Cardiac muscle cell (in vitro differentiated cells and primary cell): ENCODE results near the gene RTTN. TPM values are rescaled to one million over a fixed set of nuclear protein-coding genes. Genes with fewer than 3 reads are reported as not detected.

Experiments
- DNase-seq, 2 donors: peaks; one replicate each; pipeline versions ENCODE4 v3.0.0 to v3.0.0-alpha.2; 2010 to 2017; ENCODE audit warnings: low read depth in 1 of 2, low spot score in 1 of 2
- H3K27ac ChIP-seq: fragments of 200-600 bp; sonication (generic); 2 replicates; pipeline ENCODE4 v1.5.1; 2016
- H3K27me3 ChIP-seq: fragments of 200-600 bp; sonication (generic); 2 replicates; pipeline ENCODE4 v1.6.0; 2016; ENCODE audit warnings: control low read depth
- H3K36me3 ChIP-seq: fragments of 200-600 bp; sonication (generic); 2 replicates; pipeline ENCODE4 v1.5.1; 2016; ENCODE audit warnings: control low read depth
- H3K4me1 ChIP-seq: fragments of 200-600 bp; sonication (generic); 2 replicates; pipeline ENCODE4 v1.8.1; 2017; ENCODE audit warnings: low read depth, mild to moderate bottlenecking, mixed run types
- H3K4me3 ChIP-seq: fragments of 200-600 bp; sonication (generic); 2 replicates; pipeline ENCODE4 v1.5.1; 2016; ENCODE audit warnings: mild to moderate bottlenecking
- H3K9me3 ChIP-seq: fragments of 200-600 bp; sonication (generic); 2 replicates; pipeline ENCODE4 v1.5.1; 2017; ENCODE audit warnings: low read depth, mild to moderate bottlenecking, control low read depth
- polyA plus RNA-seq: library from polyadenylated mRNA; unstranded; fragments of >200 nt; fragmentation: Nextera tagmentation; extraction: Ambion mirVana; gene quantifications from 2 replicates; pipeline ENCODE4 v1.2.1, GENCODE V29; 2016
- total RNA-seq: library from RNA; depleted of rRNA; stranded (reverse); fragments of >200 nt; gene quantifications from 2 replicates; pipeline ENCODE4 v1.2.3, GENCODE V29; 2016
- TF ChIP-seq, protein P1 (sequence below): IDR thresholded peaks from 2 replicates; pipeline ENCODE4 v1.5.1; 2012; ENCODE audit warnings: low read depth, mild to moderate bottlenecking, low read length

RTTN gene
- total and polyA plus RNA-seq, 2 experiments from 2014 or later: 4.7 to 21.7 TPM

GRCh38 chr18:69963196-69963595 lies 242.3 kb downstream of the RTTN start:
- Histone ChIP-seq H3K27me3 (no peaks in the 10 kb centered on the region), H3K36me3 (no peaks in the 10 kb centered on the region), H3K4me1 (no peaks in the 10 kb centered on the region), H3K9me3 (no peaks in the 10 kb centered on the region), H3K27ac (no peak overlapping the region), H3K4me3 (no peak overlapping the region)
- DNase-seq: no peak
- TF ChIP-seq, protein P1, sequence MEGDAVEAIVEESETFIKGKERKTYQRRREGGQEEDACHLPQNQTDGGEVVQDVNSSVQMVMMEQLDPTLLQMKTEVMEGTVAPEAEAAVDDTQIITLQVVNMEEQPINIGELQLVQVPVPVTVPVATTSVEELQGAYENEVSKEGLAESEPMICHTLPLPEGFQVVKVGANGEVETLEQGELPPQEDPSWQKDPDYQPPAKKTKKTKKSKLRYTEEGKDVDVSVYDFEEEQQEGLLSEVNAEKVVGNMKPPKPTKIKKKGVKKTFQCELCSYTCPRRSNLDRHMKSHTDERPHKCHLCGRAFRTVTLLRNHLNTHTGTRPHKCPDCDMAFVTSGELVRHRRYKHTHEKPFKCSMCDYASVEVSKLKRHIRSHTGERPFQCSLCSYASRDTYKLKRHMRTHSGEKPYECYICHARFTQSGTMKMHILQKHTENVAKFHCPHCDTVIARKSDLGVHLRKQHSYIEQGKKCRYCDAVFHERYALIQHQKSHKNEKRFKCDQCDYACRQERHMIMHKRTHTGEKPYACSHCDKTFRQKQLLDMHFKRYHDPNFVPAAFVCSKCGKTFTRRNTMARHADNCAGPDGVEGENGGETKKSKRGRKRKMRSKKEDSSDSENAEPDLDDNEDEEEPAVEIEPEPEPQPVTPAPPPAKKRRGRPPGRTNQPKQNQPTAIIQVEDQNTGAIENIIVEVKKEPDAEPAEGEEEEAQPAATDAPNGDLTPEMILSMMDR: no peak

- TF ChIP-seq, protein P1: no peak
- H3K4me3 ChIP-seq: no peak overlapping the region
- no peaks in the 10 kb centered on the region for H3K9me3 ChIP-seq
- no peaks in the 10 kb centered on the region for H3K27me3 ChIP-seq
- DNase-seq: peak in 1 of 2 donors; percentile 16
- H3K27ac ChIP-seq: no peak overlapping the region
- H3K4me1 ChIP-seq: no peaks in the 10 kb centered on the region
- no peaks in the 10 kb centered on the region for H3K36me3 ChIP-seq
Observed at GRCh38 chr18:69961718-69962117, 243.8 kb downstream of the RTTN start.

DNA sequence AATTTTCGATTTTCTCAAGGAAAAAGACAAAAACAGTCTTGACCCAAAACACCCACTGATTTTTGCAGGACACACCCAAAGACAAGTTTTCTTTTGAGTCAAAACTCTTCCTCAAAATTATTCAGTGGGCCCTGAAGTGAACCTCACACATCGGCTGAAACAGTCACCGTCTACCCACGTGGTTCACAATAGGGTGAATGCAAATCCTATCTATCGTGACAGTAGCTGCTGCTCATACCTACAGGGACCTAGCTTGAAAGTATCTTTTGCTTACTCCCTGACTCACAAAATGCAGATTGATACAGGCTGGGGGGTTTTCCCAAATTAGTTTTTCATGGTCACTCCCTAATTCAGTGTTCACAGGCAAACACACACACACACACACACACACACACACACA lies 247.1 kb downstream of the RTTN start:
- TF ChIP-seq, protein P1: no peak
- DNase-seq: no peak
- H3K4me1 ChIP-seq: no peaks in the 10 kb centered on the region
- no peaks in the 10 kb centered on the region for H3K9me3 ChIP-seq
- no peaks in the 10 kb centered on the region for H3K27me3 ChIP-seq
- H3K4me3 ChIP-seq: no peak overlapping the region
- H3K36me3 ChIP-seq: no peaks in the 10 kb centered on the region
- no peak overlapping the region for H3K27ac ChIP-seq

GRCh38 chr18:69957747-69958146 lies 247.7 kb downstream of the RTTN start:
- Histone ChIP-seq H3K27ac (no peak overlapping the region), H3K36me3 (no peaks in the 10 kb centered on the region), H3K4me1 (no peaks in the 10 kb centered on the region), H3K9me3 (no peaks in the 10 kb centered on the region), H3K4me3 (no peak overlapping the region), H3K27me3 (no peaks in the 10 kb centered on the region)
- DNase-seq: no peak
- TF ChIP-seq, protein P1: no peak

DNA sequence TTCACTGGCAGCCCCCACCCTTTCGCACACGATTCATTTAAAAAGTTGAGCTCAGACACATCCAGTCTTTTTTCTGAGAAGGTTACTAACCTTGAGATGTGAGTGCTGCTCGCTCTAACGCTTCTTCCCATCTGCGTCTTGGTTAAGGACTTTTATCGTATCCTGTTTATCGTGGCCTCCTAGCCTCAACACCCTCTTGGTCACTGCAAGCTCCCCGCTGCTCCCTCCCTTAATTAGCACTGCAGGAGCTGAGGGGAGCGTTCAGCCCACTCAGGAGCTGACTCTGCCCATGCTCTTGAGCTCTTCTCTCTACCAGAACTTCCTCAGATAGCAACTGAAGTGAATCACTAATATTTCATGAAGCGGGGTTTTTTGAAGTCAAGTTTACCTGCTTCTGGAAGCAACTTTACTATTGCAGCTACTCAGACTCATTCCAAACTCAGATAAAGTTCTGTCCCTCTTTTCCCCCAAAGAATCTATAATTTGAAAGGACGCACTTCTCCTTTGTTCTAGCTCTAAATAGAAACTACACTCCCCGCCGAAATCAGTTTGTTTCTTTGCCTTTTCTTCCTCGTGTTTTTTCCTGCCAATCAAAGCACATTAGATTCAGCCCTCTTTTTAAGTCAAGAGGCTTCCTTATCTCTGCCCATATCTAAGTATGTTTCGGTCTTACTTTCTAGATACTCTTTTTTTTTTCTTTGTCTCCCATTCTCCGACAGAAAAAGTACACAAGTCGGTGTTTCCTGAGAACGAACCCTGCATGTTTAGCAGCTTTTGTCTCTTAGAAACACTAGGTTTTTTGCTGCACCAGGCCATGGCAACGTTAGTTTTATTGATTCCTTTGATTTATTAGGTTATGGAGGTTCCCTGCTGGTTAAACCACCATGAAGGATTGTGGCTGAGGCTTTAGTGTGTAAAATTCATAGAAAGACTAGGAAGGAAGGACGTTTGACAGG lies 248.5 kb downstream of the RTTN start:
- no peak for DNase-seq
- no peaks in the 10 kb centered on the region for H3K9me3 ChIP-seq
- no peaks in the 10 kb centered on the region for H3K36me3 ChIP-seq
- H3K4me3 ChIP-seq: no peak overlapping the region
- H3K27ac ChIP-seq: no peak overlapping the region
- no peaks in the 10 kb centered on the region for H3K27me3 ChIP-seq
- TF ChIP-seq, protein P1: no peak
- no peaks in the 10 kb centered on the region for H3K4me1 ChIP-seq
